Activated naive CD4-positive, alpha-beta T cell treated with anti-CD3 and anti-CD28 coated beads, Interleukin-2, amount 50 U/mL, for 72 hours (primary cell): ENCODE results near the gene PLA2G10. TPM values are rescaled to one million over a fixed set of nuclear protein-coding genes. Genes with fewer than 3 reads are reported as not detected.
A peak's percentile ranks its signal among the peaks of the same experiment; 100 is the strongest.
"Not testable (repeated sequence)": the region's sequence is repeated elsewhere in the genome, so short reads cannot be mapped to it uniquely, and the experiment has no call there.

Source experiments
- ATAC-seq, 2 donors: fragments of 150-1000 bp; cut with Tn5 transposase; 2 replicates each; pipeline ENCODE4 v1.10.0; 2021; ENCODE audit warnings: mild to moderate bottlenecking in 2 of 2, moderate library complexity in 2 of 2
- DNase-seq, 2 donors: peaks; one replicate each; pipeline ENCODE4 v3.0.0; 2021 to 2022; ENCODE audit warnings: low spot score in 2 of 2
- H3K27ac Mint-ChIP-seq, 2 donors: one replicate each; pipeline ENCODE4 v1.8.0; 2022; ENCODE audit warnings: mild to moderate bottlenecking in 2 of 2, mixed read lengths in 2 of 2
- H3K36me3 Mint-ChIP-seq, 2 donors: one replicate each; pipeline ENCODE4 v1.8.0; 2022; ENCODE audit warnings: mixed read lengths in 2 of 2
- H3K9me3 Mint-ChIP-seq, 2 donors: one replicate each; pipeline ENCODE4 v1.8.0; 2022; ENCODE audit warnings: mixed read lengths in 2 of 2
- total RNA-seq, 2 donors: library from RNA; stranded (reverse); gene quantifications; one replicate each; pipeline ENCODE4 v1.2.3, GENCODE V29; 2022

Gene PLA2G10, protein sequence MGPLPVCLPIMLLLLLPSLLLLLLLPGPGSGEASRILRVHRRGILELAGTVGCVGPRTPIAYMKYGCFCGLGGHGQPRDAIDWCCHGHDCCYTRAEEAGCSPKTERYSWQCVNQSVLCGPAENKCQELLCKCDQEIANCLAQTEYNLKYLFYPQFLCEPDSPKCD
- total RNA-seq = not detected

DNA sequence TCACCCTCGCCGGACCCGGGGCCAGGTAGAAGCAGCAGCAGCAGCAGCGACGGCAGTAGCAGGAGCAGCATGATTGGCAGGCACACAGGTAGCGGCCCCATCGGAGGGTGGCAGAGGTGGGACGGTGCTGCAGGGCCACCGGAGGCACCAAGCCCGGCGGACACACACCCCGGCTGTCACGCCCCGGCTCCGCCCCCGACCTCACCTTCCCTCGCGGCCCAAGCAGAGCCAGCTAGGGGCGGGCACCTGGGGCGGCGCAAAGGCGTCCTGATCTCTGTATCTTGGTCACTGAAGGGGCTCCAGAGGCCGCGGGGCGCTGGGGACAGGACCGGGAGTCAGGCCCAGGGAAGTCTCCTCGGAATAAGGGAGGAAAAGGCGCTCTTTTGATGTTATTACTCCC is at the start of gene PLA2G10:
TSS of gene PLA2G10 (minus strand) at position 180 of the 400 bp plus-strand sequence. CDS start at position 101, 79 bp downstream.
- DNase-seq, H3K27ac Mint-ChIP-seq, H3K36me3 Mint-ChIP-seq, ATAC-seq, H3K9me3 Mint-ChIP-seq: not testable (repeated sequence)

DNA sequence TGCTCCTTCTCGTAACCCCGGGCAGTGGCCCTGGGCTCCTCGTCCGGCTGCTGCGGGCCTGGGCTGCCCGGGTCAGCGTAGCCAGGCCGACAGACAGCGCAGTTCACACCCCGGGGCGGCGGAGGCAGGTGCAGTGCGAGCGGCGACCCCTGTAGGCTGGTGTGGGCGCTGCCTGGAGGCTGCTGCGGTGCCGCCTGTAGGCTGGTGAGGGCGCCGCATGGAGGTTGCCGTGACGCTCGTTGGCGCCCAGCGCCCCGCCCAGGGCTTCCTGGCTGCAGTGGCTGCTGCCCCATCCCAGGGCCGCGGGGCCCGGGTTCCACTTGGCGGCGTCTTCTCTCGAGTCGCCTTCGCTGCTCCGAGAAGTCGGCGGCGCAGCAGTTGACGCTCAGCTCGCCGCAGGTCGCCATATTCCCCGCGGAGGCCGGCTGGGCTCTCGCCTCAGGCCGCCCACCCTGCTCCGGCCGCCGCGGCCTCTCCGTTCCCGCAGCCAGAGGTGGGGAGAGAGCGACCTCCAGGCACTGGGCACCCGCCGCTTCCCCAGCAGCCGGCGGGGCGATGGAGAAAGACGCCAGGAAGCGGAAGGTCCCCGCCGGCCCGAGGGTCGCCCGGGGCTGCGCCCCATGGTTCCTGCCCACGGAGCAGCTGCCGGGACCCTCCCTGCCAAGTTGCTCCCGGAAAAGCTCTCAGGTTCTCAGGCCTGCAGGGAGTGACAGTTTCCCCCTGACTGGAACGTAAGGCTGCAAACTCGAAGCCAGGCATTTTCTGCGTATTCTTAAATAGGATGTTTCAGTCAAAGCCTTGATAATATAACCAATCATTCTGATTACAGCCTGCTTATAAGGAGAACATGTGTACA is 48.4 kb upstream of the PLA2G10 start, which contains the start of gene NPIPA2:
TSS of gene NPIPA2 (plus strand) at position 261 of the 856 bp plus-strand sequence. CDS start 5,533 bp downstream, outside the sequence.
- not testable (repeated sequence) for H3K9me3 Mint-ChIP-seq, H3K36me3 Mint-ChIP-seq, H3K27ac Mint-ChIP-seq, DNase-seq
- ATAC-seq = peak; percentile 99

- not testable (repeated sequence) for H3K27ac Mint-ChIP-seq, H3K36me3 Mint-ChIP-seq, DNase-seq, H3K9me3 Mint-ChIP-seq, ATAC-seq
Measured at GRCh38 chr16:14741794-14742193, 47.7 kb upstream of the PLA2G10 start.

GRCh38 chr16:14740832-14741385 is 46.8 kb upstream of the PLA2G10 start:
- not testable (repeated sequence) for H3K36me3 Mint-ChIP-seq, ATAC-seq

GRCh38 chr16:14733233-14733632 is 39.1 kb upstream of the PLA2G10 start:
- not testable (repeated sequence) for DNase-seq, H3K9me3 Mint-ChIP-seq, ATAC-seq, H3K27ac Mint-ChIP-seq, H3K36me3 Mint-ChIP-seq

More at GRCh38 chr16:14740832-14741385, 46.8 kb upstream of the PLA2G10 start:
- not testable (repeated sequence) for H3K9me3 Mint-ChIP-seq, DNase-seq, H3K27ac Mint-ChIP-seq

DNA sequence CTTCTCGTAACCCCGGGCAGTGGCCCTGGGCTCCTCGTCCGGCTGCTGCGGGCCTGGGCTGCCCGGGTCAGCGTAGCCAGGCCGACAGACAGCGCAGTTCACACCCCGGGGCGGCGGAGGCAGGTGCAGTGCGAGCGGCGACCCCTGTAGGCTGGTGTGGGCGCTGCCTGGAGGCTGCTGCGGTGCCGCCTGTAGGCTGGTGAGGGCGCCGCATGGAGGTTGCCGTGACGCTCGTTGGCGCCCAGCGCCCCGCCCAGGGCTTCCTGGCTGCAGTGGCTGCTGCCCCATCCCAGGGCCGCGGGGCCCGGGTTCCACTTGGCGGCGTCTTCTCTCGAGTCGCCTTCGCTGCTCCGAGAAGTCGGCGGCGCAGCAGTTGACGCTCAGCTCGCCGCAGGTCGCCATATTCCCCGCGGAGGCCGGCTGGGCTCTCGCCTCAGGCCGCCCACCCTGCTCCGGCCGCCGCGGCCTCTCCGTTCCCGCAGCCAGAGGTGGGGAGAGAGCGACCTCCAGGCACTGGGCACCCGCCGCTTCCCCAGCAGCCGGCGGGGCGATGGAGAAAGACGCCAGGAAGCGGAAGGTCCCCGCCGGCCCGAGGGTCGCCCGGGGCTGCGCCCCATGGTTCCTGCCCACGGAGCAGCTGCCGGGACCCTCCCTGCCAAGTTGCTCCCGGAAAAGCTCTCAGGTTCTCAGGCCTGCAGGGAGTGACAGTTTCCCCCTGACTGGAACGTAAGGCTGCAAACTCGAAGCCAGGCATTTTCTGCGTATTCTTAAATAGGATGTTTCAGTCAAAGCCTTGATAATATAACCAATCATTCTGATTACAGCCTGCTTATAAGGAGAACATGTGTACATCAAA is 9.3 kb upstream of the PLA2G10 start, which contains the start of gene NPIPA3:
TSS of gene NPIPA3 (plus strand) at position 256 of the 856 bp plus-strand sequence. CDS start 5,533 bp downstream, outside the sequence.
- H3K27ac Mint-ChIP-seq, DNase-seq, H3K9me3 Mint-ChIP-seq, H3K36me3 Mint-ChIP-seq: not testable (repeated sequence)
- peak; percentile 99 to 100 for ATAC-seq

GRCh38 chr16:14702672-14703071 is 8.6 kb upstream of the PLA2G10 start:
- DNase-seq, H3K27ac Mint-ChIP-seq, H3K36me3 Mint-ChIP-seq, H3K9me3 Mint-ChIP-seq, ATAC-seq: not testable (repeated sequence)

DNA sequence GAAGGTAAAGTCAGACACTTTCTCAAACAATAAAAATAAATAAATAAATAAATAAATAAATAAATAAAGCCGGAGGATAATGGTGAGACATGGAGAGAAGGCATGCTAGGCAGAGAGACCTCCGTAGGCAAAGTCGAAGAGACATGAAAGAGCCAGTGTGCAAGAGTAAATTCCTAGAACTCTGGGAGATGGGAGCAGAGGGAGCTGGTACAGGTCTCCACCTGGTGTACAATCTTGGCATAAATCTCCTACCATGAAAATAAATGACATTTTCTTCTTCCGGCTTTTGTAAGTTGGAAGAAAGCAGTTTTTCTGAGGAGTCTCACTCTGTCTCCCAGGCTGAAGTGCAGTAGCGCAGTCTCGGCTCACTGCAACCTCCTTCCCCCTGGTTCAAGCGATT is 7.8 kb upstream of the PLA2G10 start:
- not testable (repeated sequence) for H3K36me3 Mint-ChIP-seq, DNase-seq, H3K9me3 Mint-ChIP-seq, ATAC-seq, H3K27ac Mint-ChIP-seq

GRCh38 chr16:14685870-14686793 is 8.0 kb downstream of the PLA2G10 start:
- H3K36me3 Mint-ChIP-seq, ATAC-seq, DNase-seq, H3K9me3 Mint-ChIP-seq, H3K27ac Mint-ChIP-seq: not testable (repeated sequence)

DNA sequence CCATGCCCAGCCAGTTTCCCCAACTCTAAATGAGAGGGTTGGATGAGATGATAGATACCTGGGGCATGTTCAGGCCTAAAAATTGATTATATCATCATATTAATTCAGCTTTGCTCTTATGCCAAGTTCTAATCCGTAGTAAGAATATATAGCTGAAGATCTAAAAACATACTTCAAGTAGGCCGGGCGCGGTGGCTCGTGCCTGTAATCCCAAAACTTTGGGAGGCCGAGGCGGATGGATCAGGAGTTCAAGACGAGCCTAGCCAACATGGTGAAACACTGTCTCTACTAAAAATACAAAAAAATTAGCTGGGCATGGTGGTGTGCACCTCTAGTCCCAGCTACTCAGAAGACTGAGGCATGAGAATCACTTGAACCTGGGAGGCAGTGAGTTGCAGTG is 12.0 kb downstream of the PLA2G10 start:
- DNase-seq (no peak), ATAC-seq (no peak)
- H3K27ac Mint-ChIP-seq = no peak overlapping the region

GRCh38 chr16:14681115-14681514 is 13.0 kb downstream of the PLA2G10 start:
- Mint-ChIP-seq H3K36me3 (no peaks in the 10 kb centered on the region), H3K27ac (no peak overlapping the region)
- ATAC-seq = no peak

More for the DNA sequence above, 12.0 kb downstream of the PLA2G10 start:
- Mint-ChIP-seq H3K9me3 (no peaks in the 10 kb centered on the region), H3K36me3 (no peaks in the 10 kb centered on the region)

GRCh38 chr16:14680396-14680795 is 13.7 kb downstream of the PLA2G10 start:
- H3K9me3 Mint-ChIP-seq, H3K36me3 Mint-ChIP-seq, ATAC-seq, DNase-seq, H3K27ac Mint-ChIP-seq: not testable (repeated sequence)

More at GRCh38 chr16:14681115-14681514, 13.0 kb downstream of the PLA2G10 start:
- H3K9me3 Mint-ChIP-seq = no peaks in the 10 kb centered on the region
- no peak for DNase-seq

DNA sequence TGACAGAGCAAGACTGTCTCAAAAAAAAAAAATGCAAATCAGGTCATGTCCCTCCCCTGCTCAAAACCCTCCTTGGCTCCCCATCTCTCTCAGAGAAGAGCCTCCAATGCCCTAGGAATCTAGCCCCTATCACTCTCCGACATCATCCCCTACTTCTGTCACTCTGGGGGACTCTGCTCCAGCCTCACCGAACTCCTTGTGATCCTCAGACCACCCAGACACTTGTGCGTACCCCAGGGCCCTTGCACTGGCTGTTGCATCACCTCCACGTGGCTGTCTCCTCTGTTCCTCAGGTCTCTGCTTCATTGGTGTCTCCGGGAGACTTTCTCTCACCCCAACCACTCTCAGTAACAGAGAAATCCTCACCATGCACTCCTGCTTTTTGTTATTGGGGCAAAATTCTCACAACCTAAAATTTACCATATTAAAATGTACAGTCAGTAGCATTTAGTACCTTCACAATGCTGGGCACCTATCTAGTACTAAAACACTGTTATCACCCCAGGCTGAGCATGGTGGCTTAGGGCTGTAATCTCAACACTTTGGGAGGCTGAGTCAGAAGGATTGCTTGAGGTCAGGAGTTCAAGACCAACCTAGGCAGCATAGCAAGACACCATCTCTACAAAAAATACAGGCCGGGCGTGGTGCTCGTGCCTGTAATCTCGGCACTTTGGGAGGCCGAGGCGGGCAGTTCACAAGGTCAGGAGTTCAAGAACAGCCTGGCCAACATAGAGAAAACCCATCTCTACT is 15.2 kb downstream of the PLA2G10 start:
- no peaks in the 10 kb centered on the region for H3K9me3 Mint-ChIP-seq
- no peak for ATAC-seq
- H3K27ac Mint-ChIP-seq = no peak overlapping the region
- no peak for DNase-seq
- no peaks in the 10 kb centered on the region for H3K36me3 Mint-ChIP-seq

GRCh38 chr16:14677627-14678026 is 16.5 kb downstream of the PLA2G10 start:
- Mint-ChIP-seq H3K36me3 (no peaks in the 10 kb centered on the region), H3K9me3 (peaks cover 0 to under 1% of the 10 kb centered on the region in 2 donors), H3K27ac (no peak overlapping the region)
- DNase-seq (no peak), ATAC-seq (no peak)

- Mint-ChIP-seq H3K27ac (no peak overlapping the region), H3K9me3 (peaks cover 0 to 4% of the 10 kb centered on the region in 2 donors), H3K36me3 (no peaks in the 10 kb centered on the region)
- no peak for DNase-seq
- ATAC-seq = no peak
Measured at GRCh38 chr16:14676633-14677032, 17.5 kb downstream of the PLA2G10 start.
